Stimulated activated CD4-positive, alpha-beta T cell treated with anti-CD3 and anti-CD28 coated beads, TNF-alpha, amount 100 ng/mL, for 4 hours (primary cell): Measurements from ENCODE around the gene PXMP2.
"Not testable (repeated sequence)": the region's sequence is repeated elsewhere in the genome, so short reads cannot be mapped to it uniquely, and the experiment has no call there.

Experiments used
- DNase-seq, 3 experiments: peaks; one replicate each; pipeline ENCODE4 v3.0.0-alpha.2; 2020; ENCODE audit warnings: low read depth in 3 of 3

Gene PXMP2

DNA sequence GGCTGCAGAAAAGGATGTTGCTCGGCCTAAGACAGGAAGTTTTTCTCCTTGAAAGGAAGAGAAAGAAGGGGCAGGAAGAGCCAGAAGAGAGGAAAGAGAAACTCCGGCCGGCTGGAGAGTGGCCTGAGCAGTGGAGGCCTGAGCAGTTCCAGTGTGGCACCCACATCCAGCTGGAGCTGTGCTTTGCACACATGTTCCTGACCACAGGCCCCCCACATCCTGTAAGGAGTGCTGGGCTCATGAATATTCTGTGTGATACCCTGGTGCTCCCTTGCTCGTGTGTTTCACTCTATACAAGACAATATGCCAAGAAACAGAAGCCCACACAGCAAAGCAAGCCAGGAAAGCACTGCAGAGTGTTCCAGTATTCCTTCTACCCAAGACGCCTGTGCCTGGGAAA, 27.3 kb upstream of the PXMP2 start:
- no peak for DNase-seq

GRCh38 chr12:132660996-132661395, 26.4 kb upstream of the PXMP2 start:
- no peak for DNase-seq

DNA sequence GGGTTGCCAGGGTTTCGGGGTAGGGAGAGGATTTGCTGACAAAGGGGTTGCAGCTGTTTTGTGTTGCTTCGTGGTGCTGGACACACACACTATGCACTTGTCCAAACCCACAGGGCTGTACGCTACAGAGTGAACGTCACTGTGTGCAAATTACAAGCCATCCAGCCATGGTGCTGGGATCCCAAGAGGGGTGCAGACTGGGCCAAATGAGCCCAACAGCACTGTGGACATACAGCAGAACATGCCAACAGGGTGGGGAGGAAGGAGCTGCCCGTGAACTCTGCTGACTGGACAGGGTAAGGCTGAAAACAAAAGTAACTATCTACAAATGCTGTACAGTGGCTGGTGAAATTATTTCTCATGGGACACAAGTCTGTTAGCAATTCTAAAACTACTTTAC, 25.4 kb upstream of the PXMP2 start:
- no peak for DNase-seq

DNA sequence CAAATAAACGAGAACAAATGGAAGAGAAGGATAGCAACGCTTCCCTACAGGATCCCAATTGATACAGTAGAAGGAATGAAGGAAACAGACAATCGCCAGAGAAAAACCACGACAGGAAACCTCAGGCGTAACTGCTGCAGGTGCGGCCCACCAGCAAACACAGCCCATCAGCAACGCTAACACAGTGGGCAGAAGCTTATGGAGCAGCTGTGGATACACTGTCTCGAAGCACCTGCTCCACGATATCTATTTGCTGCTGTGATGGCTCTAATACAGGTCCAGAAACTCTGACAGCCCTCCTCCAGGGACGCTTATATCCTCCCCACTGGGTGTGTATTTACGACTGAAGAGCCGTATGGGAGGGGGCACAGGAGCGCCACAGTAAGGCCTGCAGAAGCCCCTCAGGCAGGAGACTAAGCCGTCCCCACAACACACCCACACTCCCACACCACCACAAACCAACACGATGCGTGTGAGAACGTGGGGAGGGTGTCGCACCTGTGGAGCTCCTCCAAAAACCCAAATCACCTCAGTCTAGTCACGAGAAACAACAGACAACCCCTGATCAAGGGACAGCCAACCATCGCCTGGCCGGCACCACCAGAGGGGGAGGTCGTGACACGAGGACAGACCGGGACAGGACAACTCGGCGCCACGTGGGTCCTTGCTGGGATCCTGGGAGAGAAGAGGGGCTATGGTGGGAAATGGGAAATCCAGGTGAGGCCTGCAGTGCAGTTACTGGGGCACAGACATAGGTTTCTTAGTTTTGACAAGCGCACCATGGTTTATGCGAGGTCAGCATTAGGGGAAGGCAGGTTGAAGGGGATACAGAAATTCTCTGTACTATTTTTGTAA, 24.3 kb upstream of the PXMP2 start:
- DNase-seq, result no peak

DNA sequence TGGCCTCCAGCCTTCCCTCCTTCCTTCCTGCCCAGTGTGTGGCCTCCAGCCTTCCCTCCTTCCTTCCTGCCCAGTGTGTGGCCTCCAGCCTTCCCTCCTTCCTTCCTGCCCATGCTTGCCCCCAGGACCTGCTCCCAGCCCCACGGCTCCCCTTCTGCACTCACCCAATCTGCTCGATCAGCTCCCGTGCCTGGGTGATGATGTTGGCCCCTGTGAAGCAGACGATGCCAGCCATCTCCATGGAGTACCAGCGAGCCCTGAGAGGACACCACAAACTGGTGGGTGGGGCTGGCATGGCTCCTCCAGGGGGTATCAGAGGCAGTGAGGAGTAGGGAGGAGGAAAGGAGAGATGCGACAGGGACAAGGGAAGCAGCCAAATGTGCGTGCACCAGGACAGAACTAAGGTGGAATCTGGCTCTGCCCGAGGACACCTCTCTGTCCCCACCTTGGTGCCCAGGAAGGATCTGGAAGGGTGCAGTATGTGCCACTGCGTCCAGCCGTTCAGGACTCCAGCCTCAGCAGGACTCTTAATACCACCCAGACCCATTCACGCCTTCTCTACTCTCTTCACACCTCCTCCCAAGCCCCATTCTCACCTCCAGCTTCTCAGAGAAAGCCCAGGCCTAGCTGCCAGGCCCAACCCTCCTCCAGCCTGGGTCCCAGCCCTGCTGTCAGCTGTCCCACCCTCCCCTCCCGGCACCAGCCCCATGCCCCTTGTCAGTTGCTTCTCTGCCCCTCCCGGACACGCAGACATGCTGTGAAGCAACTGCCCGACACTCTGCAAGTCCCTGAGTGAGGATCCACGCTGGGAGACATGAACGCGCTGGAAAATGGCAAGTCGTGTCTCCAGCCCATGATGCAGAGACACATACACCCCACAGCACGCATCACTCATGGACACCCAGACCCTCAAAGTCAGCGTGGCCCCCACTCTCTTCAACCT, 22.9 kb upstream of the PXMP2 start:
- DNase-seq, result no peak

GRCh38 chr12:132665149-132665491, 22.3 kb upstream of the PXMP2 start:
- no peak for DNase-seq

DNA sequence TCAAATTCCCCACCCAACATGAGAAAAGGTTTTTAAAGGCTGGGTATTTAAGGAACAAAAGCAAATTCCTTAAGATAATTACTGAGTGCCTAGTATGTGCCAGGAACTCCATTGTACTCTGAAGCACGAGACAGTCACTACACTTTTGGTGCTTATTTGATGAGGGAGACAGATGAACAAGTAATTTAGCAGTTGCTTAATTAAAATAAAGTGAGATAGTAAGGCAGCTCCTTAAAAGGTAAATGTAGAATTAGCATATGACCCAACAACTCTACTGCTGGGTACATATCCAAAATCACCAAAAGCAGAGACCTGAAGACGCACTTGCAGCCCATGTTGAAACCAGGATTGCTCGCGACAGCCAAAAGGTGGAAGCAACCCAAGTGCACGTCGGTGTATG, 21.6 kb upstream of the PXMP2 start:
- DNase-seq, result no peak

GRCh38 chr12:132668191-132669088, 18.9 kb upstream of the PXMP2 start:
- no peak for DNase-seq

DNA sequence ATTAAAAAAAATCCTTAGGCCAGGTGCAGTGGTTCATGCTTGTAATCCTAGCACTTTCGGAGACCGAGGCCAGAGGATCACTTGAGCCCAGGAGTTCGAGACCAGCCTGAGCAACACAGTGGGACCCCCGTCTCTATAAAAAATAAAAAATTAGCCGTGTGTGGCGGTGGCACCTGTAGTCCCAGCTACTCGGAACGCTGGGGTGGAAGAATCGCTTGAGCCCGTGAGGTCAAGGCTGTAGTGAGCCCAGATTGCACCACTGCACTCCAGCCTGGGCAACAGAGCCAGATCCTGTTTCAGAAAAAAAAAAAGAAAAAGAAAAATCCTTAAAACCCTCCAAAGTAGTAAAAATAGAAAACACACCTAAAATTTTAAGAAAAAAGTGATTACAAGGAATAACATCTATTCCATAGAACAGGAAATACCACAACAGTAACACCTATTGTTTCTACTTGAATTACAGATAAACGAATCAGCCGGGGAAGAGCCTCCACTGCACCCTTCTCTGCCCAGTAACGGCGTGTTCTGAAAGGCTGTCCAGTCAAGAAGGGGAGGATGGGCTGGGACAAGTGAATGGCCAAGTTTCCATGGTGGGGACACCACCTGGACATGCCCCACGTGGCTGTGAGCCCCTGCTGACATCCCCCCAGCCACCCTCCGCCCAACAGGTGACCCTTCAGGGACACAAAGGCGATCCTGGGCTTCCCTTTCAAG, 18.1 kb upstream of the PXMP2 start:
- DNase-seq, result no peak

DNA sequence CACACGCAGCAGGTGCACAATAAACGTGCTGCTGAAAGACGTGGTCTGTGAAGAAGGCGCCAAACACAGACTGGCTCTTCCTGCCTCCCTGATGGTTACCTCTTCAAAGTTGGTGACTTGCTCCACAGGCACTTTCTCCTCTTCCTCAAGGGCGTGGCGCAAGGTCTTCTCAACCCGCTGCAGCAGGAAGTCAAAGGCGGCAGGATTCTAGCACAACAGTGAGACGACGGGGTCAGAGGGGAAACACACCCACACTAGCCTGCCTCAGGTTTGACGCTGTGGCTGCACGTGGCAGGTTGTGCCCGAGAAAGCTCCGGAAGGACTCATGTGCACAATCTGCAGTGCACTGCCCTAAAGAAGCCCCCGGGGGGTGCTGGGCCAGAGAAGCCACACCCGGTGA, 15.3 kb upstream of the PXMP2 start:
- no peak for DNase-seq

- DNase-seq, result no peak
Observed at GRCh38 chr12:132672678-132673077, 14.7 kb upstream of the PXMP2 start.

DNA sequence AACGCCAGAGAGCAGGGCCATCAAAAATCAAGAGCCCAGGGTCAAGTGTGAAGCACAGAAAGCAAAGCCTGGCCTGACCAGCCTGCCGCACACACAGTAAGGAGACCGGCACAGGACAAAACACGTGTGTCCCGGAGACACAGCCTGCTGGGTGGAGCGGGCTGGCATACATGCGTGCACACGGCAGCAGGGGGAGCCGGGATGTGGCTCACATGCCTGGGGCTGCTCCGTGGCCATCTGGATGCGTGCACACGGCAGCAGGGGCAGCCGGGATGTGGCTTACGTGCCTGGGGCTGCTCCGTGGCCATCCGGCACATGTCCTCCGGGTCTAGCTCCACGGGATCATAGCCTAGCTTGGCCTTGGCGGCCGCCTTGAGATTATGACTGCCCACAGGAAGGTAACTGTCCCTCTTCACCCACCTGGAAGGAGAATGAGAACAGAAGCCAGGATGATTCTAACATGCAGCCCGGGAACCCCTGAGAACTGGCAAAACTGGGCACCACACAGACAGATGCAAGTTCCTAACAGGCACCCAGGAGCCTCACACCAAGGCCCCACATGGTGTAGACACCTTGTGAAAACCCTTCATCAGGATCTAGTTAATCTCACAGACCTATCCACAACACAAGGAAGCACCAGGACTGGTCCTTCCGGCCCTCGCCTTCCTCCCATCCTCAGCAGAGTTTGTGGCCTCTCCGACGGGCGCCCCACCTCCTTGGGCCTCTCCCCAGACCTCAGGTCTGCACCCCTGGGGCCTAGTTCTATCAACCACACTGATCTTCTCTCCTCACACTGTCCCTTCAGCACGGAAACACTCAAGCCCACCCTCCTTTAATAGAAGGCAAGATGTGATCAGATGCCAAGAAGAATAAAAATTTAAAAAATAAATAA, 13.9 kb upstream of the PXMP2 start:
- DNase-seq, result no peak

DNA sequence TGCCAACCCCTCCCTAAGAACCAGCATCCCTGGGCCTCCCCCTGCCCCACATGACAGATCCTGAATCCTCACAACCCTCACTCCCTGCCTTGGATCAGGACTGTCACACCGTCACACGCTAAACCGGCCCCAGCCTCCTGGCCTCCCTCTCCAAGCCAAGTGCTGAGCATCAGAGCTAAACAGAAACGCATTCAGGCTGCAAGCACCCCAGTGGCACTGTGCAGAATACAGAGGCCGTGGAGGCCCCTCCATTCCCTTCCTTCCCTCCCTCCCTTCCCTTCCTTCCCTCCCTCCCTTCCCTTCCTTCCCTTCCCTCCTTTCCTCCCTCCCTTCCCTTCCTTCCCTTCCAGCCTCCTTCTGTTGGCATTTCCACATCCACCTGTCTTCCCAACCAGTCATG, 12.8 kb upstream of the PXMP2 start:
- no peak for DNase-seq

GRCh38 chr12:132675757-132676432, 11.5 kb upstream of the PXMP2 start:
- DNase-seq, result no peak

GRCh38 chr12:132677492-132677891, 9.9 kb upstream of the PXMP2 start:
- DNase-seq, result no peak

- DNase-seq, result no peak
Observed at GRCh38 chr12:132685400-132685799, 2.0 kb upstream of the PXMP2 start.

- peak in 1 of 3 experiments; percentile 2 for DNase-seq
Observed at GRCh38 chr12:132686825-132687210, 569 bp upstream of the PXMP2 start.

DNA sequence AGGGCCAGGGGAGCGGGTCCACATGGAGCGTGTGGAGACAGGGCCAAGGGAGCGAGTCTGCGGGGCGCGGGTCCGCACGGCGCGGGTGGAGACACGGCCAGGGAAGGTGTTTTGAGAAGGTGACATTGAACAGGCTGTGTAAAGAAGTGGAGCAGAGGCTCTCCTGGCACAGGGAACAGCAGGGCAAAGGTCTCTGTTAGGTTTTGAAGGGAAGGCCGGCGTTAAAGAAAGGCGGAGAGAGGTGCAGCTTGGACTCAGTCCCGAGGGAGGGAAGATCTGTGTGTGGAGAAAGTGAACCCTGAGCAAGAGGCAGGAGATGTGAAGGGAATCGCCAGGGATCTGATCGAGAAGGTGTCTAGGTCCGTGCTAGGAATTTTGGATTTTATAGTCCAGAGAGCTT, 1.8 kb downstream of the PXMP2 start:
- no peak for DNase-seq

- no peak for DNase-seq
Observed at GRCh38 chr12:132690112-132690511, 2.7 kb downstream of the PXMP2 start.

DNA sequence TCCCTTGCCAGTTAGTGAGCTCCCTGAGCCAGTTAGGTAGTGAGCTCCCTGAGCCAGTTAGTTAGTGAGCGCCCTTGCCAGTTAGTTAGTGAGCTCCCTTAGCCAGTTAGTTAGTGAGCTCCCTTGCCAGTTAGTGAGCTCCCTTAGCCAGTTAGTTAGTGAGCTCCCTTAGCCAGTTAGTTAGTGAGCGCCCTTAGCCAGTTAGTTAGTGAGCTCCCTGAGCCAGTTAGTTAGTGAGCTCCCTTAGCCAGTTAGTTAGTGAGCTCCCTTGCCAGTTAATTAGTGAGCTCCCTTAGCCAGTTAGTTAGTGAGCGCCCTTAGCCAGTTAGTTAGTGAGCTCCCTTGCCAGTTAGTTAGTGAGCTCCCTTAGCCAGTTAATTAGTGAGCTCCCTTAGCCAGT, 4.6 kb downstream of the PXMP2 start:
- not testable (repeated sequence) for DNase-seq
